Epithelial cell of esophagus (primary cell): ENCODE measurements around the gene GRP.

Experiments used
- DNase-seq: peaks from one replicate; pipeline ENCODE4 v3.0.0; 2010; ENCODE audit warnings: low read depth
- H3K4me3 ChIP-seq: 2 replicates; pipeline ENCODE4 v1.5.1; 2011; ENCODE audit warnings: mild to moderate bottlenecking, low read length, control low read depth
- TF ChIP-seq, protein P1 (sequence below): IDR thresholded peaks from 2 replicates; pipeline ENCODE4 v1.5.1; 2011; ENCODE audit warnings: low read depth, mild to moderate bottlenecking, low read length, control low read depth, inconsistent platforms; ENCODE audit not compliant: insufficient read depth; ENCODE audit errors: missing control alignments

GRP gene

GRCh38 chr18:59271606-59272220 lies 51.8 kb downstream of the GRP start:
- DNase-seq = no peak
- TF ChIP-seq, protein P1, sequence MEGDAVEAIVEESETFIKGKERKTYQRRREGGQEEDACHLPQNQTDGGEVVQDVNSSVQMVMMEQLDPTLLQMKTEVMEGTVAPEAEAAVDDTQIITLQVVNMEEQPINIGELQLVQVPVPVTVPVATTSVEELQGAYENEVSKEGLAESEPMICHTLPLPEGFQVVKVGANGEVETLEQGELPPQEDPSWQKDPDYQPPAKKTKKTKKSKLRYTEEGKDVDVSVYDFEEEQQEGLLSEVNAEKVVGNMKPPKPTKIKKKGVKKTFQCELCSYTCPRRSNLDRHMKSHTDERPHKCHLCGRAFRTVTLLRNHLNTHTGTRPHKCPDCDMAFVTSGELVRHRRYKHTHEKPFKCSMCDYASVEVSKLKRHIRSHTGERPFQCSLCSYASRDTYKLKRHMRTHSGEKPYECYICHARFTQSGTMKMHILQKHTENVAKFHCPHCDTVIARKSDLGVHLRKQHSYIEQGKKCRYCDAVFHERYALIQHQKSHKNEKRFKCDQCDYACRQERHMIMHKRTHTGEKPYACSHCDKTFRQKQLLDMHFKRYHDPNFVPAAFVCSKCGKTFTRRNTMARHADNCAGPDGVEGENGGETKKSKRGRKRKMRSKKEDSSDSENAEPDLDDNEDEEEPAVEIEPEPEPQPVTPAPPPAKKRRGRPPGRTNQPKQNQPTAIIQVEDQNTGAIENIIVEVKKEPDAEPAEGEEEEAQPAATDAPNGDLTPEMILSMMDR = no peak
- H3K4me3 ChIP-seq = no peak overlapping the region

GRCh38 chr18:59272221-59272888 lies 52.4 kb downstream of the GRP start:
- TF ChIP-seq, protein P1 = no peak
- DNase-seq = no peak
- no peak overlapping the region for H3K4me3 ChIP-seq

DNA sequence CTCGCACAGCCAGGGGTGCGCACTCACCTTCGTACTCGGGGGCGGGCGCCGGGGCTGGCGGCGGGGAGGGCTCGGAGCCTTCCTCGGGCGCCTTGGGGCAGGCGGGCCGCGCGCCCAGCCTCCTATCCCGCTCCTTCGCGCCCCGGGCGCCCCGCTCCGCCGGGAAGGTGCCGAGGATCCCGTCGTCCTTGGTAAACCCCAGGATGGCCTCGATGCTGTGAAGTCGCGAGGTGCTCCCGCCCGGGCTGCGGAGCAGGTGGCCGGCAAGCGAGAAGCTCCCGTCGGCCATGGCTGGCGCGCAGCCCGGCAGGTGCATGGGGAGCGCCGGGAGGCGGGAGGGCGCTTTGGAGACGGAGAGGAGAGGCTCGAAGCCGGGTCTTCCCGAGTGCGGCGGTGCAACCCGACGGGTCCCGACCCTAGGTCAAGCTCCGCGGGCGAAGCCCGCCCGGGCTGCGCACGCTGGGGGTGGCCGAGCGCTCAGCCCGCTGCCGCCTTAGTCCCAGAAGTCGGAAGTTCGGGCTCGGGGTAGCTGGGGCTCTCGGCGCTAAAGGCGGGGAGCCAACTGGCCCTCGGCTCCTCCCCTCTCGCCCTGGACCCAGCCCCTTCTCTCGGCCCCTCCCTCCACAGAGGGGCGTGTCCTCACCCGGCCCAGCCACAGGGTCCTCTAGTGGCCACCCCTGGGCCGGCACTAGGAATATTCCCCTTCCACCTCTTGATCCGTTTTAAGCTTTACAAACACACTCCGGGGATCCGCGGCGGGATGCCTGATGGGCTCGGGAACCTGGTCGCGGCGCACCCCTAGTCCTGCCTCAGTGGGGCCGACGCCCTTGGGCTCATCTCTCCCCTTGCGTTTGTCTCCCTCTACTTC lies 53.2 kb downstream of the GRP start, which contains the start of gene RAX:
TSS of gene RAX (minus strand) at position 564 of the 868 bp plus-strand sequence. CDS start at position 316, 248 bp downstream.
- TF ChIP-seq, protein P1 = no peak
- no peak for DNase-seq
- H3K4me3 ChIP-seq = no peak within 1 kb of the TSS

DNA sequence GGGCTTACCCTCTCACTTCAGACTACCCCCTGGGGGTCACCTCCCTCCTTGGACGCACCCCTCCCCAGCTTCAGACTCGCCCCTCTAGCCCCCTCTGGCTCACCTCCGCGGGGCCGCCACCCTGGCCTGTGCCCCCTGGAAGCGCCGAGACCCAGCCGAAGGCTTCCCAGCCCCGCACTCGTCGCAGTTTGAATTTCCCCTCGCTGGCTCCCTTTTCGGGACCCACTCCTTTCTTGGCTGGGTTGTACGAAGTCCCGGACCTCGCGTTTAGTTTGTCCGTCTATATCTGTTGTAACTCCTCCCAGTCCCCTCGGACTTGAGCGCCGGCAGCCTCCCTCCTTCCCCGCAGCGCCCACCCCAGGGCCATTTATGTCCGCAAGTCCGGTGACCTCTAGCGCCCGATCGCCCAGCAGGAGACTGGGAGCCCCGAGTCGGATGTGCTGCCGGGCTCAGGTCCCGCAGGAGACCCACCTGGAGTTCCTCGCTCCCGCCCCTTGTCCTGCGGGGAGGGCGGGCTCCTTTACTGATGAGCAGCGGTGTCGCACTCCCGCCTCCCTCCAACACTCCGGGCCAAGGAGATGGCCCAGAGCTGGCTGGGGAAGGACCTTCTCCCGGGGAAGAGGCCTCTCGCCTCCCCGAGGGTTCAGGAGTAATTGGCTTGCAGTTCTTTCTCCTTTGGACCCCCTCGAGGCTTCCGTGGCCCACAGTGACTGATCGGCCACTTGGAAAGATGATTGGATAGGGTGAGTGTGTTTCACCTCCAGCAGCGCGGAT lies 54.0 kb downstream of the GRP start:
- no peak overlapping the region for H3K4me3 ChIP-seq
- TF ChIP-seq, protein P1 = no peak
- DNase-seq = no peak

DNA sequence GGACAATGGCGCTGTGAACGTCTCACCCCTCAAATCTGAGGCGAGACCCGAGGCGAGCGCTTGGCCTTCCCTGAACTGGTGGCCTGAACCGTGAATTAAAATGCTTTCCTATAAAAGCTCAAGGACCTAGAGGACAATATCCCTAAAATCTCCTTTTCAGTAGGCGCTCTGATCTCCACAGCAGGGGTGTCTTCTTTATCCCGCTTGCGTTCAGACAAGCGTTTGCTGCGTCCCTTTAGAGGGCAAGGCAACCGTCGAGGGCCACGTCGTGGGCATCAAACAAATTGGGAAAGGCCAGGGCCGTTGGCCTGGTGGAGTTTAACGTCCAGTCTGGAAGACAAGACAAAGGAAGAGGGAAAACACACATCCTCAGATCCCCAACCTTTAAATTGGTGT lies 54.6 kb downstream of the GRP start:
- no peak for DNase-seq
- TF ChIP-seq, protein P1 = no peak
- no peak overlapping the region for H3K4me3 ChIP-seq

DNA sequence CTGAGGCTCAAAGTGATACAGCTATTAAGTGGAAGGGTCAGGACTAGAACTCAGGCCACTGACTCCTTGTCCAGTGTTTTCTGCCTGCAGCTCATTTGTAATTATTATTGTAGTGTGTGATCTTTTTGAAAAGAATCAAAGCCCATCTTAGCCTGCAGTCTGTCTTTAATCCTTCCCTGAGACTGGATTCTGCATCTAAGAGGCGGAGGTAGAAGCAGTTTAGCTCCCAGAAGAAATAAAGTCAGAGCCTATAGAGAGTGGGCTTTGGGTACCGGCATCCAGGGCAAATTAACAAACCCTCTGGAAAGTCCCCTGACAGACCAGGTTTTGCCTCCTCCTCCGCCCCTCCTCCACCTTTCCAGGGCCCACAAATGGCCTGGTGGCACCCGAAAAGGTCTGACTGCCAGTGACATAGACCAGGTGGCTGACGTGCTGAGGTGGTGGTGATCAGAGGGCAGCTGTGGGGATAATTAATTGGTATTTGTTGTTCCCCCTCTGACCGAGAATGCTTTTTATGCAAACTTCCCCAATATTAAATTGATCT lies 55.5 kb downstream of the GRP start:
- TF ChIP-seq, protein P1 = no peak
- no peak for DNase-seq
- no peak overlapping the region for H3K4me3 ChIP-seq
